Pancreas (tissue), 10 donors: ENCODE measurements around the gene EXOC3L1. TPM values are rescaled to one million over a fixed set of nuclear protein-coding genes. Genes with fewer than 3 reads are reported as not detected.

Experiments
- ATAC-seq, 4 donors: fragments of 200-7000 bp; cut with Tn5 transposase; one replicate each; pipeline versions ENCODE4 v1.8.0 to v1.9.1; 2020; ENCODE audit warnings: mild to moderate bottlenecking in 4 of 4, moderate library complexity in 4 of 4
- DNase-seq, 6 donors: peaks; one replicate each; pipeline ENCODE4 v3.0.0-alpha.2; 2020
- FAIRE-seq: peaks from 2 replicates; lab custom pipeline; 2012; peaks lifted over from hg19 to GRCh38; lab: Jason Lieb, UNC
- H3K27ac ChIP-seq, 4 donors: fragments of 200-600 bp; sonication (generic); 1 replicate in 3 of 4; 2 replicates in 1 of 4; pipeline versions ENCODE4 v1.5.0 to v1.8.0; 2020
- H3K27me3 ChIP-seq, 4 donors: fragments of 200-600 bp; one replicate each; pipeline ENCODE4 v1.8.0; 2021
- H3K36me3 ChIP-seq, 3 donors: fragments of 200-600 bp; sonication (generic) in 1 of 3; one replicate each; pipeline versions ENCODE4 v1.5.0 to v1.8.0; 2020 to 2021
- H3K4me1 ChIP-seq, 3 donors: fragments of 200-600 bp; one replicate each; pipeline ENCODE4 v1.8.0; 2021
- H3K4me3 ChIP-seq, 4 donors: fragments of 200-600 bp; sonication (generic) in 2 of 4; one replicate each; pipeline versions ENCODE4 v1.5.0 to v1.8.0; 2020 to 2021
- H3K9me3 ChIP-seq, 4 donors: fragments of 200-600 bp; one replicate each; pipeline ENCODE4 v1.8.0; 2021
- WGBS, 2 donors: extraction: QIAGEN DNeasy Blood & Tissue Kit; methylation state at CpG; one replicate each; pipeline ENCODE4 v1.1.7; 2013; 5-methylcytosine and 5-hydroxymethylcytosine counted together
- intact Hi-C, 3 donors: fragments of 100-400 bp; cut with DNase I; formaldehyde crosslinking; loops; one replicate each; pipeline versions ENCODE4 v1.11.1 to v1.14.2; 2022
- polyA plus RNA-seq, 2 donors: library from polyadenylated mRNA; stranded (reverse); fragments of 200-250 nt; gene quantifications; one replicate each; pipeline ENCODE4 v1.2.3, GENCODE V29; 2013
- total RNA-seq, 6 donors: library from RNA; stranded (reverse); fragmentation: NEBNext Ultra II Directional in 4 of 6; extraction: Animal tissue kit (Norgen Biotek cat#: 25700) in 4 of 6; gene quantifications; one replicate each; pipeline versions ENCODE4 v1.2.1 to v1.2.4, GENCODE V29; 2021 to 2023
- TF ChIP-seq, protein P1 (sequence below), 4 donors: fragments of 200-600 bp; sonication (generic) in 3 of 4; IDR thresholded peaks; one replicate each; pipeline versions ENCODE4 v1.5.0 to v1.8.0; 2021; ENCODE audit warnings: antibody characterized with exemption in 4 of 4
- donor health status: healthy with polysubstance abuse.
- donor health status: DM: no; HTN: no; CAD: no; lungs with moderate emphysema.
- donor health status: DM: no; HTN: no; CAD: no.
- donor health status: control.
- donor health status: control.
- donor health status: Bipolar disorder and iron deficiency.
- donor health status: DM: yes; HTN: yes; CAD: no.
- donor health status: DM: no; HTN: no; CAD: no.
- donor health status: DM: no; HTN: no; CAD: no.
- donor health status: DM: yes; HTN: yes; CAD: no.

The EXOC3L1 gene
- total and polyA plus RNA-seq, 8 donors: 0.67 to 6.2 (median 1.5) TPM

DNA sequence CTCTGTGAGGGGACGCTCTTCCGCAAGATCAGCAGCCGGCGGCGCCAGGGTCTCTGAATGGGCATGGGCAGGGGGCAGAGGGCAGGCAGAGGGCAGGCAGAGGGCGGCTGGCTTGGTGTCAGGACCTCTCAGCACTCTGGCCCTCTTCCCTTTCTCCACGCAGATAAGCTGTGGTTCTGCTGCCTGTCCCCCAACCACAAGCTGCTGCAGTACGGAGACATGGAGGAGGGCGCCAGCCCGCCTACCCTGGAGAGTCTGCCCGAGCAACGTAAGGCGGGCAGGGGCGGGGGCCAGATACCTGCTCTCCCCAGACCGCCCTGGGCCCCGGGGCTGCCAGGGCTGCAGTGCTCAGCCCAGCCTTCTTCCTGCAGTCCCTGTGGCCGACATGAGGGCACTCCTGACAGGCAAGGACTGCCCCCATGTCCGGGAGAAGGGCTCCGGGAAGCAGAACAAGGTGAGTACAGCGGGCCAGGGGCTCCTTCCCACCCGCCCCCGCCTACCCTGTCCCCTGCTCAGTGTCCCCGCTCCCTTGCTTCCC lies 13.1 kb upstream of the EXOC3L1 start:
- no peak for DNase-seq
- no peaks in the 10 kb centered on the region for H3K9me3 ChIP-seq
- H3K4me1 ChIP-seq: no peaks in the 10 kb centered on the region
- no peaks in the 10 kb centered on the region for H3K27me3 ChIP-seq
- no peak overlapping the region for H3K27ac ChIP-seq
- WGBS, 2 donors: 93 to 94% methylated on average over 23 of the region's 23 CpGs
- no peak for ATAC-seq
- peaks cover 0 to 27% (median 6%) of the 10 kb centered on the region in 3 donors for H3K36me3 ChIP-seq
- intact Hi-C loops: no loop called here
- TF ChIP-seq, protein P1, sequence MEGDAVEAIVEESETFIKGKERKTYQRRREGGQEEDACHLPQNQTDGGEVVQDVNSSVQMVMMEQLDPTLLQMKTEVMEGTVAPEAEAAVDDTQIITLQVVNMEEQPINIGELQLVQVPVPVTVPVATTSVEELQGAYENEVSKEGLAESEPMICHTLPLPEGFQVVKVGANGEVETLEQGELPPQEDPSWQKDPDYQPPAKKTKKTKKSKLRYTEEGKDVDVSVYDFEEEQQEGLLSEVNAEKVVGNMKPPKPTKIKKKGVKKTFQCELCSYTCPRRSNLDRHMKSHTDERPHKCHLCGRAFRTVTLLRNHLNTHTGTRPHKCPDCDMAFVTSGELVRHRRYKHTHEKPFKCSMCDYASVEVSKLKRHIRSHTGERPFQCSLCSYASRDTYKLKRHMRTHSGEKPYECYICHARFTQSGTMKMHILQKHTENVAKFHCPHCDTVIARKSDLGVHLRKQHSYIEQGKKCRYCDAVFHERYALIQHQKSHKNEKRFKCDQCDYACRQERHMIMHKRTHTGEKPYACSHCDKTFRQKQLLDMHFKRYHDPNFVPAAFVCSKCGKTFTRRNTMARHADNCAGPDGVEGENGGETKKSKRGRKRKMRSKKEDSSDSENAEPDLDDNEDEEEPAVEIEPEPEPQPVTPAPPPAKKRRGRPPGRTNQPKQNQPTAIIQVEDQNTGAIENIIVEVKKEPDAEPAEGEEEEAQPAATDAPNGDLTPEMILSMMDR (IDR thresholded peaks at IDR 0.05): no peak
- no peak for FAIRE-seq
- H3K4me3 ChIP-seq: no peak overlapping the region

DNA sequence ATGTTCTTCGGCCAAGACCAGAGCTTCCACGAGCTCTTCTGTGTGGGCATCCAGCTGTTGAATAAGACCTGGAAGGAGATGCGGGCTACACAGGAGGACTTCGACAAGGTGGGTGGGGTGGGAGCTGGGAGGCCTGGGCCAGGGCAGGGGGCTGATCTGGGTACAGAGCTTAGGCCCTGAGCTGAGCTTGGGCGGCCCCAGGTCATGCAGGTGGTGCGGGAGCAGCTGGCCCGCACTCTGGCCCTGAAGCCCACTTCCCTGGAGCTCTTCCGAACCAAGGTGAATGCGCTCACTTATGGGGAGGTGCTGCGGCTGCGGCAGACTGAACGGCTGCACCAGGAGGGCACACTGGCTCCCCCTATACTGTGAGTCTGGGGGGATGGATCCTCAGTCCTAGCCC lies 12.5 kb upstream of the EXOC3L1 start:
- H3K9me3 ChIP-seq: no peaks in the 10 kb centered on the region
- TF ChIP-seq, protein P1 (IDR thresholded peaks at IDR 0.05): no peak
- H3K4me1 ChIP-seq: no peaks in the 10 kb centered on the region
- H3K27me3 ChIP-seq: no peaks in the 10 kb centered on the region
- intact Hi-C loops: no loop called here
- 94 to 95% methylated on average over 12 of the region's 12 CpGs for WGBS, 2 donors
- H3K27ac ChIP-seq: no peak overlapping the region
- peaks cover 0 to 33% (median 6%) of the 10 kb centered on the region in 3 donors for H3K36me3 ChIP-seq
- no peak for ATAC-seq
- DNase-seq: no peak
- FAIRE-seq: no peak
- H3K4me3 ChIP-seq: no peak overlapping the region

DNA sequence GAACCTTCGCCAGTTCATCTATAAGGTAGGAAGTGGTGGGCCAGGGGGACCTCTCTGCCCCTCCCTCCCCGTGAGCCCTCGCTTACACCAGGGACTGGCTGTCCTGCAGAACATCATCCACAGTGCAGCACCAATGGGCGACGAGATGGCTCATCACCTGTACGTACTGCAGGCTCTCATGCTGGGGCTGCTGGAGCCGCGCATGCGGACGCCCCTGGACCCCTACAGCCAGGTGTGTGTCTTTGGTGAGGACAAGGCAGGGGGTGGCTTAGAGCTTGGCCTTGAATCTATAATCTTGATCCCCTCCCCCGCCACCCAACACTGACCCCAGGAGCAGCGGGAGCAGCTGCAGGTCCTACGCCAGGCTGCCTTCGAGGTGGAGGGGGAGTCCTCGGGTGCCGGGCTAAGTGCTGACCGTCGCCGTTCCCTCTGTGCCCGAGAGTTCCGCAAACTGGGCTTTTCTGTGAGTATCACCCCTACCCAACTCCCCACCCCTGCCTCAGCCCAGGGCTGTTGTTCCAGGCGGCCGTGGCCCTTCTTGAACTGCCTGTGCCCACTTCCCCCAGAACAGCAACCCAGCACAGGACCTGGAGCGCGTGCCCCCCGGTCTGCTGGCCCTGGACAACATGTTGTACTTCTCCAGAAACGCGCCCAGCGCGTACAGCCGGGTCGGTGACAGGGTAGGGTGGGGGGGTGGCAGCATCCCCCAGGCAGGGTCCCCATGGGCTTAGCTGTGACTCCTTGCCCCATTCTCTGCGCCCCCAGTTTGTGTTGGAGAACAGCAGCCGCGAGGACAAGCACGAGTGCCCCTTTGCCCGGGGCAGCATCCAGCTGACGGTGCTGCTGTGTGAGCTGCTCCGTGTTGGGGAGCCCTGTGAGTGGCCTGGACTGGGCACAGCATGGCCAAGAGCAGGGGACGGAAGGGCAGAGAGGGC lies 11.7 kb upstream of the EXOC3L1 start:
- intact Hi-C loops: no loop called here
- Histone ChIP-seq H3K27ac (no peak overlapping the region), H3K36me3 (peaks cover 0 to 39% (median 6%) of the 10 kb centered on the region in 3 donors), H3K4me1 (no peaks in the 10 kb centered on the region), H3K4me3 (no peak overlapping the region), H3K27me3 (no peaks in the 10 kb centered on the region), H3K9me3 (no peaks in the 10 kb centered on the region)
- TF ChIP-seq, protein P1 (IDR thresholded peaks at IDR 0.05): no peak
- ATAC-seq (no peak), FAIRE-seq (no peak), DNase-seq (peak in 1 of 6 donors; percentile 41)
- 91 to 93% methylated on average over 40 of the region's 40 CpGs for WGBS, 2 donors

DNA sequence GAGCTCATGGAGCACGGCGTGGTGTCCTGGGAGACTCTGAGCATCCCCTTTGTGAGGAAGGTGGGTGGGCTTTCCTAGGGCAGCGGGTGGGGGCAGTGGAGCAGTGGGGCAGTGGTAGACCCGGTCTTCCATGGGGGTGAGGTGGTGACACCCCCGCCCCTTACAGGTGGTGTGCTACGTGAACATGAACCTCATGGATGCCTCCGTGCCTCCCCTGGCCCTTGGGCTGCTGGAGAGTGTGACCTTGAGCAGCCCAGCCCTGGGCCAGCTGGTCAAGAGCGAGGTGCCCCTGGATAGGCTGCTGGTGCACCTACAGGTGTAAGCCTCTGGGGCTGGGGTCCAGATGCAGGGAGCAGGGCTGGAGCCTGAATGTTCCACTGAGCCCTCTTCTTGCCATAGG lies 10.6 kb upstream of the EXOC3L1 start:
- Histone ChIP-seq H3K4me3 (peak overlapping the region in 1 of 4 donors; percentile 69), H3K27me3 (no peaks in the 10 kb centered on the region), H3K4me1 (no peaks in the 10 kb centered on the region), H3K27ac (no peak overlapping the region), H3K36me3 (peaks cover 0 to 49% (median 11%) of the 10 kb centered on the region in 3 donors), H3K9me3 (no peaks in the 10 kb centered on the region)
- DNase-seq (peak in 2 of 6 donors; percentile 39 to 73), FAIRE-seq (no peak), ATAC-seq (no peak)
- intact Hi-C loops: no loop called here
- TF ChIP-seq, protein P1 (IDR thresholded peaks at IDR 0.05): no peak
- WGBS, 2 donors: 82 to 95% methylated on average over 7 to 8 of the region's 8 CpGs
